ENCODE measurements around the gene MTA2. TPM values are rescaled to one million over a fixed set of nuclear protein-coding genes. Genes with fewer than 3 reads are reported as not detected.

Gene MTA2
- total and polyA plus RNA-seq, 10 of the 15 experiments (the other 5 are each of a cell fraction or from before 2014, with no cell fraction given) = 6.7 to 201 (median 113) TPM

GRCh38 chr11:62648967-62649364, 47.3 kb upstream of the MTA2 start:
- ChIA-PET SMC1A (ENCODE audit: uncharacterized antibody, unreplicated experiment) (interaction anchor here (1.4 kb wide), 1 partner anchor 50 kb away, joined by 4 read pairs; no protein-coding TSS in a partner anchor), RAD21 (ENCODE audit: unreplicated experiment) (no interaction called here), CTCF (interaction anchor here (1.0 to 1.7 kb wide), 2 partner anchors 38 to 45 kb away, joined by 4 to 5 read pairs; no protein-coding TSS in a partner anchor), POLR2A (interaction anchor here (0.5 to 14.6 kb wide), 6 partner anchors 21 to 224 kb away, joined by 3 to 295 read pairs (median 5); partner anchors contain the start of genes B3GAT3, C11orf98, CSKMT and LBHD1)
- Histone ChIP-seq H3K4me2 (ENCODE audit: control insufficient read depth, insufficient read depth) (no peak overlapping the region), H3K27ac (ENCODE audit: control insufficient read depth, insufficient read depth) (no peak overlapping the region), H3K4me3 (no peak overlapping the region), H3K36me3 (ENCODE audit: control insufficient read depth in 2 of 2, insufficient read depth in 2 of 2, low read length in 1 of 2) (peaks cover 5 to 13% of the 10 kb centered on the region in 2 experiments; a peak in 3 of 4 replicates), H3K79me2 (ENCODE audit: control insufficient read depth, insufficient read depth, low read length) (peaks cover 47% of the 10 kb centered on the region), H4K20me1 (ENCODE audit: control insufficient read depth, insufficient read depth) (no peaks in the 10 kb centered on the region; the same call in 1 of the 2 replicates), H3K27me3 (replicated peaks in 1 of 2; ENCODE audit: control insufficient read depth in 2 of 2, insufficient read depth in 2 of 2, low read length in 1 of 2) (no peaks in the 10 kb centered on the region), H3K9ac (ENCODE audit: control insufficient read depth, insufficient read depth, low read length) (no peak overlapping the region), H2AFZ (ENCODE audit: control insufficient read depth, low read depth, low read length) (no peak overlapping the region), H3K9me3 (replicated peaks; ENCODE audit: control insufficient read depth, insufficient read depth, low read length) (no peaks in the 10 kb centered on the region), H3K4me1 (ENCODE audit: control insufficient read depth, insufficient read depth, low read length) (peaks cover 4% of the 10 kb centered on the region)
- BruUV-seq (replicated peaks) = no TSS peak
- TF ChIP-seq PBX3 (IDR thresholded peaks at IDR 0.05; ENCODE audit: insufficient replicate concordance, low read depth, low read length) (no peak), CREB1 (IDR thresholded peaks at IDR 0.05; ENCODE audit: low read depth) (no peak), RUNX3 (IDR thresholded peaks at IDR 0.05; ENCODE audit: low read length) (no peak), CBX5 (IDR thresholded peaks at IDR 0.05; ENCODE audit: low read depth) (no peak), KDM1A (IDR thresholded peaks at IDR 0.05; ENCODE audit: borderline replicate concordance) (no peak), RAD21 (IDR thresholded peaks at IDR 0.05; ENCODE audit: insufficient read depth, low read depth, low read length) (no peak), E2F8 (IDR thresholded peaks at IDR 0.05; ENCODE audit: low read depth, partially characterized antibody) (no peak), EZH2 (IDR thresholded peaks at IDR 0.05; ENCODE audit: borderline replicate concordance, control insufficient read depth, low read depth, low read length) (no peak), NR2F1 (conservative IDR thresholded peaks at IDR 0.05) (no peak), CHD1 (IDR thresholded peaks at IDR 0.05; ENCODE audit: low read depth, low read length) (no peak), MYC (IDR thresholded peaks at IDR 0.05; ENCODE audit: insufficient read depth, insufficient read length, insufficient replicate concordance, low read length, severe bottlenecking) (no peak), ZNF384 (IDR thresholded peaks at IDR 0.05; ENCODE audit: borderline replicate concordance, low read depth, low read length) (no peak)
- TF ChIP-seq, protein P1, sequence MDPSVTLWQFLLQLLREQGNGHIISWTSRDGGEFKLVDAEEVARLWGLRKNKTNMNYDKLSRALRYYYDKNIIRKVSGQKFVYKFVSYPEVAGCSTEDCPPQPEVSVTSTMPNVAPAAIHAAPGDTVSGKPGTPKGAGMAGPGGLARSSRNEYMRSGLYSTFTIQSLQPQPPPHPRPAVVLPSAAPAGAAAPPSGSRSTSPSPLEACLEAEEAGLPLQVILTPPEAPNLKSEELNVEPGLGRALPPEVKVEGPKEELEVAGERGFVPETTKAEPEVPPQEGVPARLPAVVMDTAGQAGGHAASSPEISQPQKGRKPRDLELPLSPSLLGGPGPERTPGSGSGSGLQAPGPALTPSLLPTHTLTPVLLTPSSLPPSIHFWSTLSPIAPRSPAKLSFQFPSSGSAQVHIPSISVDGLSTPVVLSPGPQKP (IDR thresholded peaks at IDR 0.05; ENCODE audit: low read depth, low read length) = no peak
- ATAC-seq (no peak), FAIRE-seq (no peak), DNase-seq (ENCODE audit: low read depth, low spot score) (no peak)
- intact Hi-C loops (cut with micrococcal nuclease; ENCODE audit: unreplicated experiment) (no loop called here), in situ Hi-C loops (cut with MboI) (no loop called here)
- over 99% methylated on average over 11 of the region's 11 CpGs for WGBS (ENCODE audit: insufficient coverage, insufficient replicate concordance, low lambda C conversion rate, missing lambda C conversion rate)

Measured in GM12878 (cell line).